Mesendoderm (in vitro differentiated cells): ENCODE data around the gene SPRR2F. TPM values are rescaled to one million over a fixed set of nuclear protein-coding genes. Genes with fewer than 3 reads are reported as not detected.

ENCODE experiments used
- DNase-seq: peaks from one replicate; pipeline ENCODE4 v3.0.0; 2013
- H2AK5ac ChIP-seq: 2 replicates; pipeline ENCODE4 v1.6.1; 2013; ENCODE audit warnings: low read length, inconsistent platforms
- H2BK120ac ChIP-seq: 2 replicates; pipeline ENCODE4 v1.6.1; 2013; ENCODE audit warnings: low read depth, mild to moderate bottlenecking, low read length, moderate library complexity, mixed read lengths
- H2BK15ac ChIP-seq: replicated peaks from 2 replicates; pipeline ENCODE4 v1.6.1; 2013; ENCODE audit warnings: low read depth, mild to moderate bottlenecking, moderate library complexity
- H2BK5ac ChIP-seq: 2 replicates; pipeline ENCODE4 v1.6.1; 2013; ENCODE audit warnings: low read length, inconsistent platforms
- H3K18ac ChIP-seq: 2 replicates; pipeline ENCODE4 v1.6.1; 2013; ENCODE audit warnings: mild to moderate bottlenecking, low read length, mixed read lengths
- H3K23ac ChIP-seq: one replicate; pipeline ENCODE4 v1.6.1; 2013; ENCODE audit warnings: low read length
- H3K27ac ChIP-seq: 2 replicates; pipeline ENCODE4 v1.5.1; 2013; ENCODE audit warnings: low read depth, mild to moderate bottlenecking, inconsistent platforms, low read length, moderate library complexity
- H3K27me3 ChIP-seq: 2 replicates; pipeline ENCODE4 v1.6.1; 2013; ENCODE audit warnings: low read length, control low read depth, mild to moderate bottlenecking, inconsistent platforms; ENCODE audit not compliant: insufficient read depth, poor library complexity
- H3K36me3 ChIP-seq: 2 replicates; pipeline ENCODE4 v1.6.1; 2013; ENCODE audit warnings: low read length, inconsistent platforms; ENCODE audit not compliant: control insufficient read depth, insufficient read depth
- H3K4ac ChIP-seq: one replicate; pipeline ENCODE4 v1.6.1; 2013; ENCODE audit warnings: low read depth, mild to moderate bottlenecking, low read length, moderate library complexity
- H3K4me1 ChIP-seq: 2 replicates; pipeline ENCODE4 v1.6.1; 2013; ENCODE audit warnings: low read depth, low read length, inconsistent platforms; ENCODE audit not compliant: control insufficient read depth
- H3K4me2 ChIP-seq: 2 replicates; pipeline ENCODE4 v1.6.1; 2013; ENCODE audit warnings: low read length
- H3K4me3 ChIP-seq: 2 replicates; pipeline ENCODE4 v1.5.1; 2013; ENCODE audit warnings: mild to moderate bottlenecking, low read length
- H3K56ac ChIP-seq: one replicate; pipeline ENCODE4 v1.6.1; 2013; ENCODE audit warnings: low read length
- H3K79me1 ChIP-seq: 2 replicates; pipeline ENCODE4 v1.6.1; 2013; ENCODE audit warnings: low read length, inconsistent platforms
- H3K79me2 ChIP-seq: 2 replicates; pipeline ENCODE4 v1.6.1; 2013; ENCODE audit warnings: mild to moderate bottlenecking, low read length; ENCODE audit not compliant: control insufficient read depth, insufficient read depth
- H3K9ac ChIP-seq: 2 replicates; pipeline ENCODE4 v1.6.1; 2013; ENCODE audit warnings: low read length, inconsistent platforms
- H4K5ac ChIP-seq: one replicate; pipeline ENCODE4 v1.6.1; 2013; ENCODE audit warnings: low read length
- H4K8ac ChIP-seq: one replicate; pipeline ENCODE4 v1.6.1; 2013; ENCODE audit warnings: low read depth, mild to moderate bottlenecking, control low read depth, low read length, moderate library complexity
- WGBS: extraction: QIAGEN DNeasy Blood & Tissue Kit; methylation state at CpG from one replicate; pipeline ENCODE4 v1.1.7; 2013; ENCODE audit warnings: low lambda C conversion rate, missing lambda C conversion rate; ENCODE audit not compliant: insufficient coverage; ENCODE audit errors: extremely low coverage; 5-methylcytosine and 5-hydroxymethylcytosine counted together
- small RNA-seq: library from polyadenylated mRNA; stranded (forward); fragments of <200 nt; extraction: miRNeasy Mini kit (QIAGEN cat#:217004); gene quantifications from one replicate; pipeline ENCODE3, GENCODE V24; 2013; ENCODE audit not compliant: insufficient read depth

Gene SPRR2F

GRCh38 chr1:153072806-153073726 is 40.2 kb downstream of the SPRR2F start:
- Histone ChIP-seq H3K23ac (no peak overlapping the region), H3K79me2 (no peaks in the 10 kb centered on the region), H3K56ac (no peak overlapping the region), H3K27ac (no peak overlapping the region), H3K4me1 (no peaks in the 10 kb centered on the region), H2AK5ac (no peak overlapping the region), H2BK120ac (no peak overlapping the region), H3K9ac (no peak overlapping the region), H2BK15ac (no peak overlapping the region), H4K5ac (no peak overlapping the region), H3K4ac (no peak overlapping the region), H3K4me3 (no peak overlapping the region), H2BK5ac (no peak overlapping the region), H4K8ac (no peak overlapping the region), H3K79me1 (no peaks in the 10 kb centered on the region), H3K4me2 (no peak overlapping the region), H3K18ac (no peak overlapping the region), H3K27me3 (no peaks in the 10 kb centered on the region), H3K36me3 (no peaks in the 10 kb centered on the region)
- no peak for DNase-seq
- no CpG with 5 or more reads among the region's 5 CpGs for WGBS

DNA sequence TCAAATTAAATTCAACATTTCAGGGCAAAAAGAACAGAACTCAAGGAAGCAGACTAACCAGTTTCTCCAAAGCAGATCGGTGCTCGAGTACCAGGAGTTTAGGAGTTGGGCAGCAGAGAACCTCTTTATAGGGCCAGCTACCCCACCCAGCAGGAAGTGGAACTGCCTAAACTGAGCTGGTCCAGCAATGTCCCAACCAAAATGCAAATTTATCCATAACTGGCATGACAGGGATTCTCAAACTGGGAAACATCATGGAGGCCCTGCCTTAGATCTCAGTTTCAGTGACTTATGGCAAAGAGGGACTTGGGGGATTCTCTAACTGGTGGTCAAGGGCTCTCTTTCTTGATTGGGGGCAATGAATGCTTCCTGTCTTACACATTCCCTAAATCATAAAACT is 41.8 kb downstream of the SPRR2F start, which contains the start of gene SPRR2B:
SPRR2B (minus strand) TSS at position 101 of the 400 bp plus-strand sequence. CDS start 772 bp downstream, outside the sequence.
- Histone ChIP-seq H2BK120ac (no peak within 1 kb of the TSS), H3K4me2 (no peak within 1 kb of the TSS), H3K4me1 (no peaks in the 10 kb centered on the region), H3K56ac (no peak within 1 kb of the TSS), H3K23ac (no peak within 1 kb of the TSS), H2BK15ac (no peak within 1 kb of the TSS), H3K36me3 (no peaks in the 10 kb centered on the region), H3K79me2 (no peaks in the 10 kb centered on the region), H3K9ac (no peak within 1 kb of the TSS), H4K8ac (no peak within 1 kb of the TSS), H2BK5ac (no peak within 1 kb of the TSS), H3K27me3 (no peaks in the 10 kb centered on the region), H4K5ac (no peak within 1 kb of the TSS), H3K4me3 (no peak within 1 kb of the TSS), H3K79me1 (no peaks in the 10 kb centered on the region), H2AK5ac (no peak within 1 kb of the TSS), H3K4ac (no peak within 1 kb of the TSS), H3K18ac (no peak within 1 kb of the TSS), H3K27ac (no peak within 1 kb of the TSS)
- no peak for DNase-seq
- WGBS, result no CpG with 5 or more reads among the region's 2 CpGs

- Histone ChIP-seq H3K23ac (no peak overlapping the region), H2AK5ac (no peak overlapping the region), H4K5ac (no peak overlapping the region), H3K9ac (no peak overlapping the region), H3K27me3 (no peaks in the 10 kb centered on the region), H2BK5ac (no peak overlapping the region), H3K4me3 (no peak overlapping the region), H4K8ac (no peak overlapping the region), H3K4me1 (no peaks in the 10 kb centered on the region), H3K4ac (no peak overlapping the region), H3K56ac (no peak overlapping the region), H3K27ac (no peak overlapping the region), H3K18ac (no peak overlapping the region), H3K79me1 (no peaks in the 10 kb centered on the region), H3K36me3 (no peaks in the 10 kb centered on the region), H3K4me2 (no peak overlapping the region), H3K79me2 (no peaks in the 10 kb centered on the region), H2BK120ac (no peak overlapping the region), H2BK15ac (no peak overlapping the region)
- DNase-seq, result peak; percentile 65
- no CpG with 5 or more reads among the region's 2 CpGs for WGBS
Measured at GRCh38 chr1:153070243-153070642, 43.1 kb downstream of the SPRR2F start.

Small RNA genes within 50 kb of the gene (small RNA-seq; reads per million reads assigned to genes)
- gene SPRR2C, result not detected
